Middle frontal gyrus (tissue), 1 donor: ENCODE data around the gene FBXL17.
"Not testable (repeated sequence)": the region's sequence is repeated elsewhere in the genome, so short reads cannot be mapped to it uniquely, and the experiment has no call there.

Experiments used
- DNase-seq: peaks from one replicate; pipeline ENCODE4 v3.0.0-alpha.2; 2015; ENCODE audit warnings: low spot score; ENCODE audit errors: extremely low spot score

Gene FBXL17

DNA sequence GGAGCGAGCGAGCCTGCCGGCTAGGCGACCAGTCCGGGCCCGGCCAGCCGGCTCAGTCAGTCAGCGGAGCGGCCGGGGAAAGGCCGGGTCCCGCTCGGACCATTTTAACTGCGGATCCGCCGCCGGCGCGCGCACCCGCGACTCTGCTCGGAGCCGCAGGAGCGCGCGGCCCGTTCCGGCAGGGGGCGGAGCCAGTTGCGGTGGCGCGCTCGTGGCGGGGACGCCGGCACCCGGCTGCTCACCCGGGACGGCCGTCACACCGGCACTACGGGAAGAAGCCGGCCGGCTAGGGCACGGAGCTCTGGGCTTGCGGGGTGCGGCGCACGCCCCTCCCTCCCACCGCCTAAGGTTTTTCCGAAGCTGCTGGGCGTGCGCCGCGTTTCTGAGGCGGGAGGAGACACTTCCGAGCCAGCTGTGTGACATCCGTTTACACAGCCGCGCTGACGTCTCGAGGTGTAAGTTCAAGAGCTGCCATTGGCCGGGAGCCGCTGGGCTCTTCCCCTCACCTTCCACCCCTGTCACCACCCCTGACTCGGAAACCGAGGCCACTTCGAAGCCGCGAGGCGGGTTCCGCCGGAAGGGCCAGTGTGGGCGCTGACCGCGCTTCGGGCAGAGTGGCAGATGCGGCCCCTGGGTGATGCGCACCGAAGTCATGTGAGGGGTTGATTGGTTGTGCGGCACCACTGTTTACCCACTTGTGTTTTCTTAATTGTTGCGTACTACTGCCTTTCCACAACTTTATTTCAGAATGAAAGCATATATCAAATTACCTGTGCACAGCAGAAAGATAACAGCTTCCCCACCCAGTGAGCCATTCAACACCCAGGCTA is at the start of gene FBXL17:
FBXL17 (minus strand) TSS at position 145 of the 830 bp plus-strand sequence.
- peak; percentile 79 for DNase-seq

DNA sequence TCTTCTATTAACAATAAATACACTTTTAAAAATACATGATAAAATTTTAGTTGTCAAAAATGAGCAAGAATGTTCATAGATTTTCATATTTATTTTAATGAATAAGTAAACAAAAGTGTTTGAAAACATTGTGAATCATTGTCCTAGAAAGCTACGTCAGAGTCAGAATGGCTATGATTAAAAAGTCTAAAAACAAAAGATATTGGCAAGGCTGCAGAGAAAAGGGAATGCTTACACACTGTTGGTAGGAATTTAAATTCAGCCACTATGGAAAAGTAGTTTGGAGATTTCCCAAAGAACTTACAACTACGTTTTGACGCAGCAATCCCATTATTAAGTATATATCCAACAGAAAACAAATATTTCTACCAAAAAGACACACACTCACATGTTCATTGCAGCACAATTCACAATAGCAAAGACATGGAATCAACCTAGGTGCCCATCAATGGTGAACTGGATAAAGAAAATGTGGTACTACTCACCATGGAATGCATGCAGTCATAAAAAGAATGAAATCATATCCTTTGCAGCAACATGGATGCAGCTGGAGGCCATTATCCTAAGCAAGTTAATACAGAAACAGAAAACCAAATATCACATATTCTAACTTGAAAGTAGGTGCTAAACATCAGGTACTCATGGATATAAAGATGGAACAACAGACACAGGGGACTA is 49.2 kb upstream of the FBXL17 start:
- no peak for DNase-seq

DNA sequence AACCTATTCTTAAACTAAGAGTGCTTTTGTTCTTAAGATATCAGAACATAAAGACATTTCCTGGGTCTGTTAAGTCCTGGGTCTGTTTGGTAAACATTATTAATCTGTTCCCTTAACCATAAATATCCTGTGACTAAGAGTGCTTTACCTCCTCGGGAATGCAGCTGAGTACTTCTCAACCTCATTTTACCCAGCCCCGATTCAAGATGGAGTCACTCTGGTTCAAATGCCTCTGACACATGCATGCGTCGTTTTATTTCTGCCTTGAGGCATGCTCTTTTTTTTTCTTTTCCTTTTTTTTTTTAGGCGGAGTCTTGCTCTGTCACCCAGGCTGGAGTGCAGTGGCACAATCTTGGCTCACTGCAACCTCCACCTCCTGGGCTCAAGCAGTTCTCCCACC is 39.8 kb upstream of the FBXL17 start:
- DNase-seq, result no peak

DNA sequence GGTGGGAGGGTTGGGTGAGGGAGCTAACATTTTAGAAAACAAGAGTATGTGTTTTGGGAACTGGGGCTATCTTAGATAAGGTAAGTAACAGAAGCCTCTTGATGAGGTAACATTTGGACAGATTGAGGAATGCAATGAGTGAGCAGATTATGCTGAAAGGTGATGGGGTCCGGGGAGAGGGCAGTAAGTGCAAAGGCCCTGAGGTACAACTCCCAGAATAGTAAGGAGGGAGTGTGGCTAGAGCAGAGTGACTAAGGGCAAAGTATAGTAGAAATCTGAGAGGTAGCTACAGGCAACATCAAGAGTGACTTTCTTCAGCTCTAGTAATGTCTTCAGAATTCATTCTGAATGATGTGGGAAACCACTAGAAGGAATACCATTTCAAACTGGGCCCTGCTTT is 38.9 kb upstream of the FBXL17 start:
- DNase-seq, result no peak

DNA sequence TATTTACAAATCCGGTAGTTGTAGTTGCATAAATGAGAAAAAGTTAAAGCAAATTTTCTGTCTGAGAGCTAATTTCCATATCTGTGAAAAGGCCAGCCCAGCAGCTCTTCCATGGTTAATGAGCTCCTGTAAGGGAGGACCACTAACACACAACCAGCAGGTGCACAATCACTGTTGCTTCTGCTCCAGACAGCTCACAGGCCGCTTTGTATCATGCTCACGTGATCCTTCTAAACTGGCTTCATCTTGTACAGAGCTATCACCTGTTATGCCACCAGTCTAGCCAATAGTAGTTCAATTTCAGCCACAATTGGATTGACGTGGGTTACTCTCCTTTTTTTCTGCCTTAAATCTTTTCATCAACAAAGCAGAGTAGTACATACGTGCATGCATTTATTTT is 38.3 kb upstream of the FBXL17 start:
- DNase-seq, result no peak

DNA sequence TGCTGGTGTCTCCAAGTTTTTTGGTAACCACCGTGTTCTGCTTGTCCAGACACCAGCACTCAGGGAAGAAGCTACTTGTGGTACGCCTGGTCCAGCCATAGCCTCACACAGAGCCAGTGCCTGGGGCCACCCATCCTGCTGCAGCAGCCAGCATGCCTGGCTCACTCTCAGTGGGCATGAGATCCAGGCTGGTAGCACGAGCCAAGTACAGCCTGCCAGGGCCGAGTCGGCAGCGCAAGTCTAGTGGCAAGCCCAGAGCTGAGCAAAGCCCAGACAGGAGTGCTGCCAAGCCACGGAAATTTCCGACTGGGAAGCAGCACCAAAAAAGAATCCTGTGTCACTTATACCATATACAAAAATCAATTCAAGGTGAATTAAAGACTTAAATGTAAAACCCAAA is 36.3 kb upstream of the FBXL17 start:
- peak; percentile 31 for DNase-seq

DNA sequence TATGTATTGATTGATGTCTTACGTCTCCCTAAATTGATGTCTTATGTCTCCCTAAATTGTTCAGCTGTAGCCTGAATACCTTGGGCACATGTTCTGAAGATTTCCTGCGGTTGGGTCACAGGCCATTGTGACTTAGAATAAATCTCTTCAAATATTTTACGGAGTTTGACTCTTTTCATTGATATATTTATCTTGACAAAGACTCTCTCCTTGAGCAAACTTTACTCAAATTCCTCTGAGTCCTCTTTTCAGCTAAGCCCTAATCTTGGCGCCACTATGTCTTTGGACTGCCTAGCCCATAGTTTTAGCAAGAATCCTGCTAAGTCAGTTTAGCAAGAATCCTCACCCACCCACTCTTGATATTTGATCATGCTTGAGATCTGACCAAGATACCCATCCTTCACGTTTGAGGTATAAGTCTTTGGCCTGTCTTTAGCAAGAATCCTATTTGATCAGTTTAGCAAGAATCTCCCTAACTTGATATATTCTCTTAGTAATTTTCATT is 35.3 kb upstream of the FBXL17 start:
- no peak for DNase-seq

DNA sequence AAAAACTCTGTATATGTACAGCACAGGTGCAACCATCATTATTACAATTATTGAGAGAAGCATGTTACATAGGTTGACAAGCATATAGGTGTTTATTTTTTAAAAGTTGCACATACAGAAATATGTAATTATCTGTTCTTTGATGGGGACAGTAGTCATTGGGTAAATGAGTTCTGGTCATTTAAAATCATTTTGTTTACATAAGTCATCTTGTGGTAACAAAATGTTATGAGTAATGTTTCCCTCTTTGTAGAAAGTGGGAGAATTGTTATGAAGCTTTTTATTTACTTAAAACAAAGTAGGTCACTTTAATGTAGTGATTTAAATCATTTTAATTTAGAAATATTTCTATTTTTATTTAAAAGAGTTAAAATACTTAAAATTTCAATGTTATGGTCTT is 33.8 kb upstream of the FBXL17 start:
- DNase-seq, result no peak

DNA sequence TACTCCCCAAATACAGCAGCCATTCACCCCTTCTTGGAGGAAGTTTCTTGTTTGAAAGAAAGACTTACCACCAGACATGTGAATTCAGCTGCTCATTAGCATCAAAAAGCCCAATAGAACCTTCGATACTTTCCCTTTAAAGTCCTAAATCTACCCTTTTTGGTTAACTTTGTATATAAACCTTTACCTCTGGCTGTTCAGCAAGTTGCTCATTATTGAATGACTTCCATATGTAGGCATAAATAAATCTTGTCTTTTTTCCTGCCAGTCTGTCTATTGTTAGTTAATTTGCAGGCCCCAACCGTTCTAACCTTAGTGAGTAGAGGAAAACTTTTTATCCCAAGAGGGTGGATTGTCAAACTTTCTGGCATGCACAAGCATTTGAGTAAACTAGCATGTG is 27.9 kb upstream of the FBXL17 start:
- DNase-seq, result no peak

DNA sequence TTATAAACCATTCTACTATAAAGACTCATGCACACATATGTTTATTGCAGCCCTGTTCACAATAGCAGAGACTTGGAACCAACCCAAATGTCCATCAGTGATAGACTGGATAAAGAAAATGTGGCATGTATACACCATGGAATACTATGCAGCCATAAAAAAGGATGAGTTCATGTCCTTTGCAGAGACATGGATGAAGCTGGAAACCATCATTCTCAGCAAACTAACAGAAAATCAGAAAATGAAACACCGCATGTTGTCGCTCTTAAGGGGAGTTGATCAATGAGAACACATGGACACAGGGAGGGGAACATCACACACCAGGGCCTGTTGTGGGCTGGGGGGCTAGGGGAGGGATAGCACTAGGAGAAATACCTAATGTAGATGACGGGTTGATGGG is 23.3 kb upstream of the FBXL17 start:
- DNase-seq, result not testable (repeated sequence)

DNA sequence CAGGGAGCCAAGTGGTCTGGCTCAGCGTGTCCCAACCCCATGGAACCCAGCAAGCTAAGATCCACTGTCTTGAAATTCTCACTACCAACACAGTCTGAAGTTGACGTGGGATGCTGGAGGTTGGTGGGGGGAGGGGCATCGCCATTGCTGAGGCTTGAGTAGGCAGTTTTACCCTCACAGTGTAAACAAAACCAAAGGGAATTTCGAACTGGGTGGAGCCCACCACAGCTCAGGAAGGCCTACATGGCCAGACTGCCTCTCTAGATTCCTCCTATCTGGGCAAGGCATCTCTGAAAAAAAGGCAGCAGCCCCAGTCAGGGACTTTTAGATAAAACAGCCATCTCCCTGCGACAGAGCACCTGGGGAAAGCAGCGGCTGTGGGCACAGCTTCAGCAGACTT is 17.1 kb upstream of the FBXL17 start:
- DNase-seq, result no peak

DNA sequence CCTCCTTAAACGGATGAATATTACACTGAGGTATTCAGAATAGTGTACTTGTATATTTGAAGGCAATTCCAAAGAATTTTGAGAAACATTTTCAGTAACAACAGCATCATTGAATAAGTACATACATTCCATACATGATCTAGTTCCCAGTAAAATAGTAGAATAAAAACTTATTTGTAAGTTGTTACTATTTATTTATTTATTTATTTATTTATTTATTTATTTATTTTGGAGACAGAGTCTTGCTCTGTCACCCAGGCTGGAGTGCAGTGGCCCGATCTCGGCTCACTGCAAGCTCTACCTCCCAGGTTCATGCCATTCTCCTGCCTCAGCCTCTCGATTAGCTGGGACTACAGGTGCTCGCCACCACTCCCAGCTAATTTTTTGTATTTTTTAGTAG is 14.9 kb upstream of the FBXL17 start:
- not testable (repeated sequence) for DNase-seq

DNA sequence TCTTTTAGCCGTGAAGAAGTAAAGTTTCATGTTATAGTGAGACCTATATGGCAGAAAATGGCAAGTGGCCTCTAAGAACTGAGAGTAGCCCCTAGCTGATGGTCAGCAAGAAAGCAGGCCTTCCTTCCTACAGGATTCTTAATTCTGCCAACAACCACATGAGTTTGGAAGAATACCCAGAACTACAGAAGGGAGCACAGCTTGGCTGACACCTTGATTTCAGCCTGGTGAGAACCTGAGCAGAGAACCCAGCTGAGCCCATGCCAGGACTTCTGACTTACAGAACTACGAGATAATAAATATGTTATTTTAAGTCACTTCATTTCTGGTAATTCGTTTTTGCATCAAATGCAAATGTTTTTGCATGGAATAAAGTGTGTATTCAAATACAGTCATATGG is 5.9 kb upstream of the FBXL17 start:
- DNase-seq, result no peak

DNA sequence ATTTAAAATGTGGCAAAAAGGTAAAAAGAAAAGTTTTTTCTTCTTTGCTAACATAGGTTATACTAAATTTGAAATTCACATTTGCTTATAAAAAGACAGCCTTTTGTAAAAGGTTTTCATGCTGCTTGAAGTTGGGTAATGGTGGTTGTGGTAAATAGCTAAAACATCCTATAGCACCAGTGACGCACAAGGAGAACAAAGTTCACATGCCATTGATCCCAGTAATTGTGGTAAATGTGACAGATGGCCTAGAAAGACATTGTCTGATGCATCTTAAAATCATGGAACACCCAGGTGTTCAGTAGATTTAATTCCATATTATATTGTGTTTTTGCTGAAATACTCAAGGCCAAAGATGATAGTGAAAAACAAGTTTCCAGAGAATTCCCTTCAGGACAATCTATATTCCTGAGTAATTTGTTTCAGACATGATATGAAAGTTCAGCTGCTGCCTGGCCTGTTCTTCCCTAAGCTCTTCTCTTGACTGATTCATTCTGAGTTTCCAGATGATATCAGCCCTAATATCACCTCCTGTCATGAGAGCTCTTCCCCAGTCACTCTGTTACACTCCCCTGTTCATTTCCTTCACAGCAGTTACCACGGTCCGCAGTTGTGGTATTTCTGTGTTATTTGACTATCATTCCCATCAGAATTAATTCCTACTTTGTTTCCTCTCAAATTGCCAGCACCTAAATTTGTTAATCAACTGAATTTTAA is 4.6 kb upstream of the FBXL17 start:
- DNase-seq, result no peak

DNA sequence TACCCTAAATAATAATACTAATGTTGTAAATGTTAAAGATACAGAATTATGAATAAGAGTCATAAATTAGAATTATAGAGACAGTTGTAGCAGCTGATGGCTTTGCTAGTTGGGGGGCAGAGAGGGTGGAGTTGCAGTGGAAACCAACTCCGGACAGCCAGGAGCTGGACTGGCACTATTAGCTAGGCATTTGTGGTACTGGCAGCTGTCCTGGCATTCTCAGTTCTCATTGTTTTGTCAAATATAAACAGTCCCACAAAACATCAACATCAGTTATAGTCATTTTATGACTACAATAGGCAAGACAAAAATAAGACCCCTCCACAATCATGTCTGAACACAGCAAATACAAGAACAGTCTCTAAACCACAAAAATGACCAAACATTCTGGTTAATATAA is 2.8 kb upstream of the FBXL17 start:
- DNase-seq, result no peak

DNA sequence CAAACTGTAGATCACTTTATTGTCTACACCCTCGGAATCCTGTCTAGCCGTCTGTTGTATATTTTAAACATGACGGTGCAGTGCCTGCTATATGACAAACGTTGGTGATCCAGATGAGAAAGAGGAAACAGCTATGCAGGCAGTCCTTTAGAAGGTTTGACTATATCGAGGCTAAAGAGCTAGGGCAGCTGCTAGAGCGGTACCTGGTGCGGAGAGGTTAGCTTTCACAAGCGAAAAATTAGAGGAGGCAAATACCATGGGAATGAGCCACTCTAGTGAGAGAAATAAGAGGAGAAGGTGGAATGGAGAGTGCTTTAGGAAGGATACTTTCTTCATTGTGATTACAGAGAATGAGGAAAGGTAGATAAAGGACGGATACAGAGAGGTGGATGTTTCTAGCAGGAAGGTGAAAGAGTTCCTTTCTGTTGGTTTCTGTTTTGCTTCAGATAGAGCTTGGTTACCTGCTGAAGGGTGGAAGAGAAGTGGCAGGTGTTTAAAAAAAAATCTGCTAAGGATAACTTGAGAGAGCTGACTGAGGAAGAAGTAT is 959 bp upstream of the FBXL17 start:
- DNase-seq, result no peak

DNA sequence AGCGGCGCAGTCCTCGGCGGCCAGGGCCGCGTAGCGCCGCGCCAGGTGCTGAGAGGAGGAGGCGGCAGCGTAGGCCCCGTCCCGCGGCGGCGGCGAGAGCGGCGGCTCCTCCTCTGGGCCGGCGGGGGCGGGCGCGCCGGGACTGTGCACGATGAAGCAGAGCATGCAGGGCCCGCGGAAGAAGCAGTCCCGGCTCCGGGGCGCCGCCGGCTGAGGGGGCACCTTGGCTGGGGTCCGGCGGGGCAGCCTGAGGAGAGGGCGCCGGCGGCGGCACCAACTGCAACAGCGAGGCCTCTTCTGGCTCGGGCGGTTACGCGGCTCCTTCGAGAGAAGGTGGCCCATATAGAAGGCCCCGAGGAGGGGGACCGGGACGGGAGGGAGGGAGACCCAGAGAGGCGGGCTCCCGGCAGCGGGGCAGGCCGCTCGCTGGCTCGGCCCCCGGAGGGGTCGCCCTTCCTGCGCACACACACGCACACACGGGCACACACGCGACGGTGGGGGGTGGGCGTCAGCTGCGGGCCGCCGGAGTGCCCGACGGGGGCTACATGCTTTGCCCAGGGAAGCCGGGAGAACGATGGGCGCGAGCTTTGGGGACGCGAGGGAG is 446 bp downstream of the FBXL17 start:
- no peak for DNase-seq

DNA sequence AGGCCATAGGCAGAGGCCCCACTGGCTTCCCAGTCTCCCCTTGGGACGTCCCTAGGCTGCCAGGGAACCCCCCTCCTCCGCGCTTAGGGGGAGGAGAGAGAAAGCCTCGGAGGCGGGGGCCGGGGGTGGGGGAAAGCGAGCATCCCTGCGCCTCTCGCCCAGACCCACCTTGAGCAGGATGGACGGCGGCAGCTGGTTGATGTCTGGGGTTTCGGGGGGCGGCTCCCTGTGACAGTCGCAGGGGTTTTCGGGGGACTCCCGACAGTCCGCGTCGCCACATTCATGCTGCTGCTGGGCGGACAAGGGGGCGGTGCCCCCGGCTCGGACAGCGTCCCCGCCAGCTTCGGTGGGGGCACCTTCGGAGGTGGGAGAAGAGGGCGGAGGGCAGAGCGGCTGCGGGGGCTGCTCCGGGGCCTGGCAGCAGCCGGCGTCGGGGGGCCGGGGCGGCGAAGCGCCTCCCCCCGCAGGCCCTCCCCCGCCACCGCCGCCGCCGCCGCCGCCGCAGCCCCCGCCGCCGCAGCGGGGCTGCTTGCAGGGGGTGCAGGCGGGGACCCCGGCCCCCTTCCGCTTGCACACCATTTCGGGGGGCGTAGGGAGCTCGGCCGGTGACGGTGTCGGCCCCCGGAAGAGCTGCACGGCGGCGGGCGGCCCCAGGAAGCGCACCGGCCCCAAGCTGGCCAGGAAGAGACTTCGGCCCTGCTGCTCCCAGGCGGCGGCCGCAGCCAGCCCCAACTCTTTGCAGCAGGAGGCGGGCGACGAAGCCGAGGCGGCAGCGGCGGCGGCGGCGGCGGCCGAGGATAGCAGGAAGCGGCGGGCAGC is 1.2 kb downstream of the FBXL17 start:
- DNase-seq, result no peak

DNA sequence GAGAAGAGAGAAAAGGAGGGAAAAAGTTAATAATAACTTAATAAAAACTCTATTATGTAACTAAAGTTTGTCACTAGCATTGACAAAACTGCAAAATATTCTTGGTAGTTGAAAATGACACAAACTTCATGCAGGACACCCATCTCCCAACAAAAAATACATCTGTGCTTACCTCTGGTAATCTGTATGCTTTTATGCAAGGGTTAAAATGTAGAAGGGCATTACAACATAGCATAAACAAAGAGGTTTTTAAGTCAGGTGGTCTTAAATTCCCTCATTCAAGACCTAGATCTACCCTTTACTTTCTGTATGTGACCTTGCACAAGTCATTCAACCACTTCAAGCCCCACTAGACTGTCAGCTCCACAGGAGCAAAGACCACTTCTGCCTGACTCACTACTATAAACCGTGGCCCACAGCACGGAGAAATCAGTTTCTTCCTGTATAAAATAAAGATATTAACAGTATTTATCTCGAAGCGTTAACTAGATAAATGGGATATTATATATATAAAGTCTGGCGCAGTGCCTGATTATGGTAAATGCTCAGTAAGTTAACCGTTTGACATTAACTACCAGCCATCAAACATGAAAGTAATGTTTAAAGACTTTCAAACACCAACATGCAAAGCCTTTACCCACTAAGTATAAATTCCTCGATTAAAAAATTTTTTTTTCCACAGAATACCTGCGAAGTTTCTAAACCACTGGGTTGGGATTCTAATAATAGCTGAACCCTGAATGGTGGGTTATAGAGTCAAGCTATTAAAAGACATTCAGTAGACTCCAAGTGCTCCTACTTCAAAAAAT is 2.0 kb downstream of the FBXL17 start:
- no peak for DNase-seq

DNA sequence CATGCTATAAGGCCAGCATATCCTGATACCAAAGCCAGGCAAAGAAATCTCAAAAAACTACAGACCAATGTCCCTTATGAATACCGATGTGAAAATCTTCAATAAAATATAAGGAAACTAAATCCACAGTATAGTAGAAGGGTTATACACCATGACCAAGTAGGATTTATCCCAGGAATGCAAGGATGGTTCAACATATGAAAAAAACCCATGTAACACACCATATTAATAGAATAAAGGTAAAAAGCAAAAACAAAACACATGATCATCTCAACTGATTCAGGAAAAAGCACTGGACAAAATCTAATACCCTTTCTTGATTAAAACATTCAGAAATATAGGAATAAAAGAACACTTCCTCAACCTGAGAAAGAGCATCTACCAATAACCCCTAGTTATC is 6.1 kb downstream of the FBXL17 start:
- no peak for DNase-seq
